K562 (cell line): Measurements from ENCODE around the gene RARG. TPM values are rescaled to one million over a fixed set of nuclear protein-coding genes. Genes with fewer than 3 reads are reported as not detected.

Source experiments
- ATAC-seq: fragments of 200-7000 bp; cut with Tn5 transposase; 3 replicates; pipeline ENCODE4 v1.9.1; 2020; ENCODE audit warnings: moderate library complexity
- BruUV-seq: library from RNA; stranded (reverse); fragments of 400-500 nt; replicated peaks from 2 replicates; lab custom pipeline; 2021; lab: Mats Ljungman, UMichigan
- CTCF ChIA-PET: fragments of 300-600 bp; formaldehyde crosslinking; extraction: SDS; loops from one replicate; lab custom pipeline; 2021; ENCODE audit warnings: low intra/inter-chr PET ratio; lab: Yijun Ruan, JAX
- POLR2A ChIA-PET: fragments of 300-600, 350-650 bp; sonication (Branson Sonifier 250); formaldehyde crosslinking; extraction: SDS; loops from one replicate; lab custom pipeline; 2021; ENCODE audit warnings: antibody characterized with exemption, inconsistent platforms; lab: Yijun Ruan, JAX
- DNase-seq, 4 experiments: peaks; one replicate each; pipeline versions ENCODE4 v3.0.0 to v3.0.0-alpha.2; 2011 to 2018; ENCODE audit warnings: low spot score in 3 of 4, mixed read lengths in 3 of 4; ENCODE audit errors: extremely low read depth in 1 of 4
- FAIRE-seq: peaks from 2 replicates; lab custom pipeline; 2011; peaks lifted over from hg19 to GRCh38; lab: Jason Lieb, UNC
- H2AFZ ChIP-seq: 2 replicates; pipeline ENCODE4 v1.6.0; 2011; ENCODE audit warnings: low read depth, low read length, control low read depth, inconsistent platforms
- H3K27ac ChIP-seq: fragments of 200-600 bp; 3 replicates; pipeline ENCODE4 v1.8.0; 2011; ENCODE audit warnings: low read depth, mild to moderate bottlenecking, control low read depth, inconsistent platforms, low read length, moderate library complexity, mixed read lengths; ENCODE audit errors: extremely low read depth
- H3K27me3 ChIP-seq, 2 experiments: fragments of 300-600 bp in 1 of 2; 2 replicates in 1 of 2; 3 replicates in 1 of 2; pipeline versions ENCODE4 v1.6.0 to v1.8.0; 2011; ENCODE audit warnings: inconsistent platforms in 2 of 2, low read length in 2 of 2, mild to moderate bottlenecking in 1 of 2, mixed read lengths in 1 of 2, moderate library complexity in 1 of 2; ENCODE audit not compliant: control insufficient read depth in 2 of 2, insufficient read depth in 2 of 2
- H3K36me3 ChIP-seq: fragments of 300-600 bp; 3 replicates; pipeline ENCODE4 v1.8.0; 2011; ENCODE audit warnings: mild to moderate bottlenecking, low read length, inconsistent platforms; ENCODE audit not compliant: control insufficient read depth, insufficient read depth
- H3K4me1 ChIP-seq, 2 experiments: fragments of 200-600 bp in 1 of 2; replicated peaks in 1 of 2; 2 replicates in 1 of 2; 3 replicates in 1 of 2; pipeline versions ENCODE4 v1.5.1 to v1.8.0; 2011; ENCODE audit warnings: inconsistent platforms in 2 of 2, low read length in 2 of 2, mild to moderate bottlenecking in 1 of 2, mixed read lengths in 1 of 2, moderate library complexity in 1 of 2; ENCODE audit not compliant: control insufficient read depth in 2 of 2, insufficient read depth in 2 of 2
- H3K4me2 ChIP-seq: 2 replicates; pipeline ENCODE4 v1.6.1; 2011; ENCODE audit warnings: low read length, control low read depth, inconsistent platforms, mixed read lengths; ENCODE audit not compliant: insufficient read depth
- H3K4me3 ChIP-seq: fragments of 200-600 bp; sonication (generic), shearing (Covaris generic); 2 replicates; pipeline ENCODE4 v1.5.1; 2016; ENCODE audit warnings: control low read depth, inconsistent platforms
- H3K79me2 ChIP-seq: fragments of 200-600 bp; 3 replicates; pipeline ENCODE4 v1.8.0; 2011; ENCODE audit warnings: low read length, inconsistent platforms; ENCODE audit not compliant: control insufficient read depth, insufficient read depth
- H3K9ac ChIP-seq, 2 experiments: 2 replicates each; pipeline versions ENCODE4 v1.6.0 to v1.6.1; 2011; ENCODE audit warnings: low read depth in 2 of 2, low read length in 2 of 2, control low read depth in 1 of 2, inconsistent platforms in 1 of 2, mild to moderate bottlenecking in 1 of 2, mixed read lengths in 1 of 2; ENCODE audit not compliant: insufficient read depth in 1 of 2
- H3K9me1 ChIP-seq: one replicate; pipeline ENCODE4 v1.6.0; 2011; ENCODE audit warnings: inconsistent platforms, mild to moderate bottlenecking, low read length, moderate library complexity; ENCODE audit not compliant: control insufficient read depth, insufficient read depth
- H3K9me3 ChIP-seq: replicated peaks from 2 replicates; pipeline ENCODE4 v1.5.1; 2011; ENCODE audit warnings: low read depth, low read length, inconsistent platforms; ENCODE audit not compliant: control insufficient read depth, insufficient read depth
- H4K20me1 ChIP-seq: replicated peaks from 2 replicates; pipeline ENCODE4 v1.6.1; 2011; ENCODE audit warnings: low read length, inconsistent platforms, mixed read lengths; ENCODE audit not compliant: control insufficient read depth, insufficient read depth
- C11orf30 ChIP-seq: fragments of 450-650 bp; IDR thresholded peaks from 2 replicates; pipeline ENCODE4 v1.6.1; 2016; ENCODE audit warnings: low read depth, mild to moderate bottlenecking
- CC2D1A ChIP-seq: fragments of 450-650 bp; IDR thresholded peaks from 2 replicates; pipeline ENCODE4 v1.6.1; 2017; ENCODE audit warnings: mild to moderate bottlenecking
- HDAC2 ChIP-seq: fragments of 450-650 bp; IDR thresholded peaks from 2 replicates; pipeline ENCODE4 v1.6.1; 2016; ENCODE audit warnings: mild to moderate bottlenecking
- MAFF ChIP-seq: IDR thresholded peaks from 2 replicates; pipeline ENCODE4 v1.6.1; 2012; ENCODE audit warnings: low read length, improper control_type of control experiment
- MAFG ChIP-seq: fragments of 450-650 bp; conservative IDR thresholded peaks from 2 replicates; pipeline ENCODE4 v1.6.1; 2016; ENCODE audit warnings: missing genetic modification characterization, missing compliant biosample characterization
- MAFK ChIP-seq: IDR thresholded peaks from 2 replicates; pipeline ENCODE4 v1.6.1; 2011; ENCODE audit warnings: low read length, improper control_type of control experiment
- NCOR1 ChIP-seq: fragments of 450-650 bp; IDR thresholded peaks from 2 replicates; pipeline ENCODE4 v1.6.1; 2016; ENCODE audit warnings: mild to moderate bottlenecking, moderate library complexity
- SP2 ChIP-seq: IDR thresholded peaks from 2 replicates; pipeline ENCODE4 v1.6.1; 2011; ENCODE audit warnings: mild to moderate bottlenecking, low read depth, low read length, moderate library complexity; ENCODE audit not compliant: poor library complexity, severe bottlenecking; ENCODE audit errors: extremely low read depth
- SRSF7 ChIP-seq: fragments of 200-400 bp; formaldehyde crosslinking; optimal IDR thresholded peaks from 2 replicates; pipeline ENCODE3; 2017; ENCODE audit warnings: mild to moderate bottlenecking, low read depth, low read length
- ZBTB40 ChIP-seq, 2 experiments: fragments of 450-650 bp in 1 of 2; sonication (generic) in 1 of 2; formaldehyde crosslinking in 1 of 2; IDR thresholded peaks; 2 replicates each; pipeline versions ENCODE4 v1.7.1 to v1.9.0; 2016 to 2022; ENCODE audit warnings: inconsistent platforms in 1 of 2, mild to moderate bottlenecking in 1 of 2, missing genetic modification reagents in 1 of 2
- ZNF316 ChIP-seq: fragments of 450-650 bp; IDR thresholded peaks from 2 replicates; pipeline ENCODE4 v1.6.1; 2016
- ZNF431 ChIP-seq: sonication (generic); formaldehyde crosslinking; IDR thresholded peaks from 2 replicates; pipeline ENCODE4 v1.8.0; 2022; ENCODE audit warnings: mild to moderate bottlenecking, missing genetic modification reagents
- WGBS: fragments of 100-300 bp; shearing (Covaris generic); methylation state at CpG from one replicate; pipeline ENCODE4 v1.1.6; 2016; ENCODE audit warnings: low coverage, mixed read lengths; ENCODE audit not compliant: insufficient coverage; ENCODE audit errors: missing lambda C conversion rate; 5-methylcytosine and 5-hydroxymethylcytosine counted together
- in situ Hi-C: fragments of 300-500 bp; cut with MboI; formaldehyde crosslinking; loops from 4 replicates; pipeline ENCODE4 v1.15.0; 2018; ENCODE audit warnings: inconsistent platforms, mixed read lengths
- intact Hi-C: fragments of 100-400 bp; cut with micrococcal nuclease; formaldehyde crosslinking; loops from 2 replicates; pipeline ENCODE4 v1.14.2; 2022
- polyA plus RNA-seq, 8 experiments: library from polyadenylated mRNA; depleted of rRNA in 4 of 8; stranded (reverse) in 5 of 8; unstranded in 3 of 8; fragments of >200 nt; fragmentation: Nextera tagmentation in 2 of 8; fragmentation: Illumina TruSeq in 1 of 8; extraction: Ambion mirVana in 2 of 8; extraction: Trizol in 1 of 8; gene quantifications; 2 replicates each; pipeline versions ENCODE4 v1.2.1 to v1.2.3, GENCODE V29; 2011 to 2014; ENCODE audit warnings: inconsistent platforms in 1 of 8, missing spikeins in 1 of 8
- total RNA-seq, 7 experiments: library from RNA; depleted of rRNA in 6 of 7; stranded (reverse); fragments of >200 nt in 6 of 7; fragmentation: Illumina TruSeq in 2 of 7; extraction: Trizol in 2 of 7; gene quantifications; 2 replicates each; pipeline versions ENCODE4 v1.2.1 to v1.2.3, GENCODE V29; 2011 to 2021; ENCODE audit warnings: low replicate concordance in 1 of 7
- TF ChIP-seq, protein P1 (sequence below): sonication (generic); formaldehyde crosslinking; IDR thresholded peaks from 2 replicates; pipeline ENCODE4 v1.8.1; 2023; ENCODE audit warnings: mild to moderate bottlenecking, missing genetic modification reagents

The RARG gene
- total and polyA plus RNA-seq, 9 of the 15 experiments (the other 6 are each of a cell fraction or from before 2014, with no cell fraction given): 0.18 to 7.6 (median 3.8) TPM

DNA sequence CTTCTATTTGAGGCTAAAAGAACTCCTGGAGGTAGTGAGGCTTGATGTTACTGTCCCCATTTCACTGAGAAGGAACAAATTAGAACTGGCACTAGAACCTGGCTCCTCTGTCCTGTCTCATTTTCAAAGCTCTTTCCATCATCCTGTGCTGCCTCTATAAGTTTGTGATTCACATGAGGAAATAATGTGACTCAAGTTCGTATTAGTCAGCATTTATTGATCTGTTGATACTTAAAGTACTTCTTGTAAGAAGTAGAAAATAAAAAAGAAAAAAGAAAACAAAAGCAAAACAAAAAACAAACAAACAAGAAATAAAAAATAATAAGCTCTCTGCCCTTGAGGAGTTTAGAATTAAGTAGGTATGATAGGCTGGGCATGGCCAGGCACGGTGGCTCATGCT, 33.8 kb upstream of the RARG start:
- Histone ChIP-seq H3K4me3 (no peak overlapping the region), H3K79me2 (peaks cover 26% of the 10 kb centered on the region), H2AFZ (peak overlapping the region; percentile 36; the same call in 1 of the 2 replicates), H3K9me1 (no peaks in the 10 kb centered on the region), H3K27me3 (no peaks in the 10 kb centered on the region), H3K4me2 (no peak overlapping the region), H3K27ac (no peak overlapping the region), H3K9ac (no peak overlapping the region), H3K9me3 (no peaks in the 10 kb centered on the region), H3K36me3 (peaks cover 19% of the 10 kb centered on the region; the same call in 2 of the 3 replicates), H3K4me1 (peaks cover 24 to 39% of the 10 kb centered on the region in 2 experiments; a peak in 4 of 5 replicates), H4K20me1 (no peaks in the 10 kb centered on the region)
- TF ChIP-seq CC2D1A (no peak), MAFF (peak; percentile 54), SRSF7 (no peak), C11orf30 (peak; percentile 84), ZBTB40 (IDR thresholded peaks at IDR 0.05) (no peak), ZBTB40 (CRISPR knock-in tag; IDR thresholded peaks at IDR 0.05) (no peak), ZNF431 (no peak), ZNF316 (peak; percentile 95), HDAC2 (no peak), MAFK (peak; percentile 21; the same call in 1 of the 2 replicates), NCOR1 (no peak), SP2 (no peak), MAFG (tag) (peak; percentile 57)
- TF ChIP-seq, protein P1, sequence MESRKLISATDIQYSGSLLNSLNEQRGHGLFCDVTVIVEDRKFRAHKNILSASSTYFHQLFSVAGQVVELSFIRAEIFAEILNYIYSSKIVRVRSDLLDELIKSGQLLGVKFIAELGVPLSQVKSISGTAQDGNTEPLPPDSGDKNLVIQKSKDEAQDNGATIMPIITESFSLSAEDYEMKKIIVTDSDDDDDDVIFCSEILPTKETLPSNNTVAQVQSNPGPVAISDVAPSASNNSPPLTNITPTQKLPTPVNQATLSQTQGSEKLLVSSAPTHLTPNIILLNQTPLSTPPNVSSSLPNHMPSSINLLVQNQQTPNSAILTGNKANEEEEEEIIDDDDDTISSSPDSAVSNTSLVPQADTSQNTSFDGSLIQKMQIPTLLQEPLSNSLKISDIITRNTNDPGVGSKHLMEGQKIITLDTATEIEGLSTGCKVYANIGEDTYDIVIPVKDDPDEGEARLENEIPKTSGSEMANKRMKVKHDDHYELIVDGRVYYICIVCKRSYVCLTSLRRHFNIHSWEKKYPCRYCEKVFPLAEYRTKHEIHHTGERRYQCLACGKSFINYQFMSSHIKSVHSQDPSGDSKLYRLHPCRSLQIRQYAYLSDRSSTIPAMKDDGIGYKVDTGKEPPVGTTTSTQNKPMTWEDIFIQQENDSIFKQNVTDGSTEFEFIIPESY: no peak
- no peak for FAIRE-seq
- intact Hi-C loops (no loop called here), in situ Hi-C loops (no loop called here)
- DNase-seq: no peak
- ChIA-PET CTCF (no interaction called here), POLR2A (interaction anchor here (1.3 to 3.8 kb wide), 5 partner anchors 9 to 52 kb away, joined by 3 to 22 read pairs (median 6); no protein-coding TSS in a partner anchor)
- no TSS peak for BruUV-seq
- WGBS: 41% methylated on average over 2 of the region's 2 CpGs
- no peak for ATAC-seq
